Activated T-helper 17 cell treated with anti-CD3 and anti-CD28 coated beads, Interleukin-2, amount 50 U/mL, for 72 hours (primary cell): ENCODE results near the gene OR14A2. TPM values are rescaled to one million over a fixed set of nuclear protein-coding genes. Genes with fewer than 3 reads are reported as not detected.
"Not testable (repeated sequence)": the region's sequence is repeated elsewhere in the genome, so short reads cannot be mapped to it uniquely, and the experiment has no call there.

Experiments
- ATAC-seq: fragments of 150-1000 bp; cut with Tn5 transposase; replicated peaks from 2 replicates; pipeline ENCODE4 v1.10.0; 2021; ENCODE audit warnings: mild to moderate bottlenecking, moderate library complexity
- H3K27ac Mint-ChIP-seq: one replicate; pipeline ENCODE4 v1.8.0; 2022; ENCODE audit warnings: mixed read lengths
- H3K27me3 Mint-ChIP-seq: one replicate; pipeline ENCODE4 v1.8.0; 2022; ENCODE audit warnings: mixed read lengths
- H3K36me3 Mint-ChIP-seq: one replicate; pipeline ENCODE4 v1.8.0; 2022; ENCODE audit warnings: low read depth, mild to moderate bottlenecking, mixed read lengths
- H3K4me1 Mint-ChIP-seq: one replicate; pipeline ENCODE4 v1.8.0; 2022; ENCODE audit warnings: mixed read lengths
- H3K4me3 Mint-ChIP-seq: one replicate; pipeline ENCODE4 v1.8.0; 2022; ENCODE audit warnings: mild to moderate bottlenecking, mixed read lengths
- H3K9me3 Mint-ChIP-seq: one replicate; pipeline ENCODE4 v1.8.0; 2022; ENCODE audit warnings: mixed read lengths
- total RNA-seq, 2 donors: library from RNA; stranded (reverse); gene quantifications; one replicate each; pipeline ENCODE4 v1.2.3, GENCODE V29; 2022

The OR14A2 gene
- not detected for total RNA-seq

- Mint-ChIP-seq H3K36me3 (no peaks in the 10 kb centered on the region), H3K27me3 (no peaks in the 10 kb centered on the region), H3K27ac (no peak within 1 kb of the TSS), H3K4me3 (no peak within 1 kb of the TSS), H3K9me3 (peaks cover 7% of the 10 kb centered on the region), H3K4me1 (no peaks in the 10 kb centered on the region)
- ATAC-seq = no peak
Observed at GRCh38 chr1:247748041-247748440, at the start of gene OR14A2. TSS of gene OR14A2 (minus strand) at chr1:247748141.

- Mint-ChIP-seq H3K27me3 (peaks cover 6% of the 10 kb centered on the region), H3K4me1 (no peaks in the 10 kb centered on the region), H3K36me3 (no peaks in the 10 kb centered on the region), H3K4me3 (no peak overlapping the region), H3K27ac (no peak overlapping the region), H3K9me3 (no peaks in the 10 kb centered on the region)
- no peak for ATAC-seq
Observed at GRCh38 chr1:247797518-247797917, 49.6 kb upstream of the OR14A2 start.

DNA sequence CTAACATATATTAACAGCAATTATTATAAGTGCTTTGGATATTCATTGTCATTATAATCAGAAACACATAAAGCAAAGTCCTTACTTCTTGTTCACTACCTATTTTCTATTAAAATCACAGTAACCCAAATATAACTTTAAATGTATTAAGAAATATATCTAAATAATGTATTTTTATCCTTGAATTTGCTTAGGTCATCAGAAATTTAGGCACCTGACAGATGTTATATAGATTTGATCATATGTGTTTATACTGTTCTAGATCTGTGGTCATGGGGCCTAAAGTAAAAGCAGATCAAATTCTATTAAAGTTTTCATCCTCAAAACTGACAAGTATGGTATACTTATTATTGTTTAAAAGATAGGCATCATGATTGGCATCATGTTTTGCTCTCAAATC, 21.7 kb upstream of the OR14A2 start:
- H3K36me3 Mint-ChIP-seq = no peaks in the 10 kb centered on the region
- H3K4me3 Mint-ChIP-seq = no peak overlapping the region
- no peaks in the 10 kb centered on the region for H3K4me1 Mint-ChIP-seq
- H3K9me3 Mint-ChIP-seq = no peaks in the 10 kb centered on the region
- no peaks in the 10 kb centered on the region for H3K27me3 Mint-ChIP-seq
- ATAC-seq = no peak
- H3K27ac Mint-ChIP-seq = no peak overlapping the region

- Mint-ChIP-seq H3K4me1 (no peaks in the 10 kb centered on the region), H3K4me3 (no peak within 1 kb of the TSS), H3K9me3 (no peaks in the 10 kb centered on the region), H3K27me3 (no peaks in the 10 kb centered on the region), H3K27ac (no peak within 1 kb of the TSS), H3K36me3 (no peaks in the 10 kb centered on the region)
- ATAC-seq = no peak
Observed at GRCh38 chr1:247760456-247760855, 12.5 kb upstream of the OR14A2 start, which contains the start of gene OR1C1. TSS of gene OR1C1 (minus strand) at chr1:247760556. CDS start at chr1:247758406, 2,150 bp downstream.

- not testable (repeated sequence) for H3K4me3 Mint-ChIP-seq, H3K27me3 Mint-ChIP-seq, H3K4me1 Mint-ChIP-seq, H3K9me3 Mint-ChIP-seq, H3K27ac Mint-ChIP-seq, ATAC-seq, H3K36me3 Mint-ChIP-seq
Observed at GRCh38 chr1:247754311-247754710, 6.4 kb upstream of the OR14A2 start.

DNA sequence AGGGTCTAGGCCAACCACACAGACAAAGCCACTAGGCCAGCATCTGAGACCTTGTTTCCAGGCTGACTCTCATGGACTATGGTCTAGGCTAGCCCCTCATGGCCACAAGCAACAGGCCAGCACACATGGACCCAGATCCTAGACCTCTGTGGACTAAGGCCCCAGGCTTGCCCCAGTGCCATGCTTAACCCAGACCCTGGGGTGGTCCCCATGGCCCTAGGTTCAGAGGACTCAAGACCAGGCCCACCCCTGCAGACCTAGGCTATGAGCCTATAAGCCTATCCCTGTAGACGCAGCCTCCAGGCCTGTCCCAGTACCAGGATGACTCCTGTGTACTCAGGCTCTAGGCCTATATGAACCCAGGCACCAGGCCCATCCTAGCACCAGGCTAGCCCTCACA, 1.9 kb upstream of the OR14A2 start:
- no peaks in the 10 kb centered on the region for H3K27me3 Mint-ChIP-seq
- peaks cover 7% of the 10 kb centered on the region for H3K9me3 Mint-ChIP-seq
- H3K4me1 Mint-ChIP-seq = no peaks in the 10 kb centered on the region
- H3K27ac Mint-ChIP-seq = no peak overlapping the region
- ATAC-seq = no peak
- H3K36me3 Mint-ChIP-seq = no peaks in the 10 kb centered on the region
- no peak overlapping the region for H3K4me3 Mint-ChIP-seq

GRCh38 chr1:247747616-247748015, 325 bp downstream of the OR14A2 start:
- ATAC-seq = no peak
- H3K36me3 Mint-ChIP-seq = no peaks in the 10 kb centered on the region
- H3K27ac Mint-ChIP-seq = no peak overlapping the region
- H3K4me1 Mint-ChIP-seq = no peaks in the 10 kb centered on the region
- no peak overlapping the region for H3K4me3 Mint-ChIP-seq
- no peaks in the 10 kb centered on the region for H3K27me3 Mint-ChIP-seq
- peaks cover 7% of the 10 kb centered on the region for H3K9me3 Mint-ChIP-seq

DNA sequence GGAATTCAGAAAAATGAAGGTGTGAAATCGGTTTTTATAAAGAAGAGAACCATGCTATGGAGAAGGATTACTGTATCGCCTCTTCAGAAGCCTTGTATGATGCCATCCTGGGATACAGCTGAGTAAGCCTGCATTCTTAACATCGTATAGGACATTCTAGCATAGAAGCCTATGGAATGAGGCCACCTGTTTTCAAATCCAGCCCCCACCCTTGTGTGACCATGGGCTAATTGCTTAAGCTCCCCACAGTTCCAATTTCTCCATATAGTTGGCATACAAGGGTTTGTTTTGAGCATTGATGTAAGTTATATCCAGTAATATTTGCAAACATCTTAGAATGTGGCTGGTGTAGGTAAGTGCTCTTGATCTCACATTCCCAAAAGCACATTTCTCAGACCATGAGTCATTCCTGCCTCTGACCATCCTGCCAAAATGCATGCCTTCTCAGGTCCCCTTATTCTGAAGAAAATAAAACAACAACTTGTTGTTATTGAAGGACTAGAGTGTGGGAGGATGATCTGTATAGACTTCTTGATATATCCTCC, 1.5 kb downstream of the OR14A2 start:
- Mint-ChIP-seq H3K36me3 (no peaks in the 10 kb centered on the region), H3K27ac (no peak overlapping the region)

DNA sequence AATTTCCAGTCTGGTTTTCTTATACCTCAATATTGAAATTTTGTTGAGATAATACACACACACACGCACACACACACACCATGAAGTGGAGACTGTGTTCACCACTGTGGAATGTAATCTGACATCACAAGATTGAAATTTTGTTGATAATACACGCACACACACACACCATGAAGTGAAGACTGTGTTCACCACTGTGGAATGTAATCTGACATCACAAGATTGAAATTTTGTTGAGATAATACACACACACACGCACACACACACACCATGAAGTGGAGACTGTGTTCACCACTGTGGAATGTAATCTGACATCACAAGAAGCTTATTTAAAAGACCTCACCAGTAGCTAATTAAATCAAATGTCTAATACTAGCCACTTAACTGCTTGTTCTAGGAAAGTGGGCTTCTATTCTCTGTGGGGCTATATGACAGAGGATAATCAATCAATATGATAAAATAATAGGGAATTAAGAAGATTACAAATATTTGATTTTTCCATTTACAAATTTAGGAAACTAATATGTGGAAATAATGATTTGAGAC, 5.7 kb downstream of the OR14A2 start:
- not testable (repeated sequence) for H3K27ac Mint-ChIP-seq, H3K4me3 Mint-ChIP-seq, H3K27me3 Mint-ChIP-seq, H3K9me3 Mint-ChIP-seq, H3K36me3 Mint-ChIP-seq, ATAC-seq, H3K4me1 Mint-ChIP-seq

More for the DNA sequence above, 1.5 kb downstream of the OR14A2 start:
- Mint-ChIP-seq H3K4me3 (no peak overlapping the region), H3K4me1 (no peaks in the 10 kb centered on the region), H3K27me3 (no peaks in the 10 kb centered on the region), H3K9me3 (peaks cover 7% of the 10 kb centered on the region)
- ATAC-seq = no peak

GRCh38 chr1:247741756-247742155, 6.2 kb downstream of the OR14A2 start:
- H3K4me1 Mint-ChIP-seq = no peaks in the 10 kb centered on the region
- no peak overlapping the region for H3K27ac Mint-ChIP-seq
- peaks cover 4% of the 10 kb centered on the region for H3K27me3 Mint-ChIP-seq
- H3K9me3 Mint-ChIP-seq = no peaks in the 10 kb centered on the region
- no peaks in the 10 kb centered on the region for H3K36me3 Mint-ChIP-seq
- H3K4me3 Mint-ChIP-seq = no peak overlapping the region
- ATAC-seq = no peak

DNA sequence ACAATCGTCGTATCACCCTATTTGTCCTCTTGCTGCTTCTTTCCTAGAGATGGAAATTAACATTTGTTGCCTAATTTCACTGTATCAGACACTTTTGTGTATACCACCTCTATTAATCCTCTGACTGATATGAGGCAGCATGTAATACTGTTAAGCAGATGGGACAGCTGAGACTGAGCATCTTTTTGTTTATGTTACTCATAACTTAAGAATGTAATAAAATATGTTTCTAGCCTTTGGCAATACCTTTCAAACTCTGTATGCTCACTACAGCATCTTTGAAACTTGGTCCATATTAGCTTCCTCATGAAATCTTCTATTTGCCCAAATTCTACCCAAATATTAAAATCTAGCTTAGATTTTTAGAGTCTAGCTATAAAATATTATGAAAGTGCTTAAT, 7.2 kb downstream of the OR14A2 start:
- no peak for ATAC-seq
- H3K27me3 Mint-ChIP-seq = peaks cover 4% of the 10 kb centered on the region
- no peaks in the 10 kb centered on the region for H3K36me3 Mint-ChIP-seq
- no peaks in the 10 kb centered on the region for H3K9me3 Mint-ChIP-seq
- H3K27ac Mint-ChIP-seq = no peak overlapping the region
- H3K4me1 Mint-ChIP-seq = no peaks in the 10 kb centered on the region
- H3K4me3 Mint-ChIP-seq = no peak overlapping the region

DNA sequence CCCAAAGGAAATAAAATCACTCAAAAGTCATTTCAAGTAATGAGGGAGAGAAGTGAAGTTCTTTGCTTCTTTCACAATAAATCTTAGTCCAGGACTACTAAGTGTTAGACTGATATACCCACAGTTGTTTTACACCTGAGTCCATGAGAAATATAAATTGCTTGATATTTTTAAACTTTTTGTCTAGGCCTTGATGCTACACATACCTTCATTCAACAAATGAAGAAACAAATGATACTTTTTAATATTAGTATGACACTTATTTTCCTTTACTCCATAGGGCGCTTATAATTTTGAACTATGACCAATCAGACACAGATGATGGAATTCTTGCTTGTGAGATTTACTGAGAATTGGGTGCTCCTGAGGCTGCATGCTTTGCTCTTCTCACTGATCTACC, 9.6 kb downstream of the OR14A2 start, which contains the start of gene OR14K1:
TSS of gene OR14K1 (plus strand) at position 301 of the 400 bp plus-strand sequence. CDS start at position 301, 0 bp downstream.
- Mint-ChIP-seq H3K27me3 (peaks cover 7% of the 10 kb centered on the region), H3K4me1 (no peaks in the 10 kb centered on the region), H3K4me3 (no peak within 1 kb of the TSS), H3K27ac (no peak within 1 kb of the TSS), H3K9me3 (no peaks in the 10 kb centered on the region), H3K36me3 (no peaks in the 10 kb centered on the region)
- no peak for ATAC-seq

GRCh38 chr1:247721222-247721621, 26.7 kb downstream of the OR14A2 start:
- no peak overlapping the region for H3K4me3 Mint-ChIP-seq
- peaks cover 5% of the 10 kb centered on the region for H3K9me3 Mint-ChIP-seq
- no peaks in the 10 kb centered on the region for H3K36me3 Mint-ChIP-seq
- no peaks in the 10 kb centered on the region for H3K4me1 Mint-ChIP-seq
- peaks cover 4% of the 10 kb centered on the region for H3K27me3 Mint-ChIP-seq
- no peak for ATAC-seq
- H3K27ac Mint-ChIP-seq = no peak overlapping the region

DNA sequence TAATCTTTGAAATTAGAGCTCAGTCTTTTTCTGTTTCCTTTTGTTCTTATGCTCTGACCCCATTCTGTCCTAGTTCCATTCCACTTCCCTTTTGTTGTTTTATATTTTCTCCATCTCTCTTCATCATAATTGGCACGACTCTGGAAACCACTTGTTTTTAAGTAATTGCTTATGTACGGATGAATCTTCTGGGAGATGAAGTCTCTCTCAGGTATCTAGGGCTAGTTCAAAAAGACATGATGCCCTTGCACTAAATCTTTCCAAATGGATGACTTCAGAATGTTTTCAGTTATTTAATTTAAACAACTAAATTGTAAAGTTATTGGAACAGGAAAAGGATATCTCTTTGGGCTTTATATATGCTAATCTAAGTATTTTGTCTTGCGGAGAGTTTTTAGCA, 31.4 kb downstream of the OR14A2 start, which contains the start of gene OR6F1:
TSS of gene OR6F1 (minus strand) at position 101 of the 400 bp plus-strand sequence. CDS start 3,891 bp downstream, outside the sequence.
- no peak within 1 kb of the TSS for H3K27ac Mint-ChIP-seq
- H3K4me3 Mint-ChIP-seq = no peak within 1 kb of the TSS
- no peaks in the 10 kb centered on the region for H3K4me1 Mint-ChIP-seq
- ATAC-seq = no peak
- peaks cover 4% of the 10 kb centered on the region for H3K27me3 Mint-ChIP-seq
- peaks cover 7% of the 10 kb centered on the region for H3K9me3 Mint-ChIP-seq
- no peaks in the 10 kb centered on the region for H3K36me3 Mint-ChIP-seq

DNA sequence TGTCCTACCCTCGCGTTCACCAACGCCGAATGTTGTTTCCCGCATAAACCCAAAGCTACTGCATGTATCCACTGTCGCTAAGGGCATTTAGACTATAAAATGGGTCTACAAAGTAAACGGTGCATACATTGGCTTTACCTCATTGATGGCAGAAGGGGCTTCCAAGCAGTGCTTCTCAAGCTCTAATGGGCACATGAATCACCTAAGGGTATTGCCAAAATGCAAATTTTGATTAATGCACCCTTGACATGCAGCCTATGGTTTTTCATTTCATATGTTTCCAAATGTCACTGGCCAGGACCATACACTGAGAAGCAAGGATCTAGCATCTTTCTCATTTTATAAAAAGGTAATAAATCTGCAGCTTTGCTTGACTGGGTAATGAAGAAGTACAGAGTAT, 34.2 kb downstream of the OR14A2 start:
- Mint-ChIP-seq H3K36me3 (no peaks in the 10 kb centered on the region), H3K4me3 (no peak overlapping the region), H3K27ac (no peak overlapping the region), H3K27me3 (peaks cover 4% of the 10 kb centered on the region), H3K9me3 (peaks cover 7% of the 10 kb centered on the region), H3K4me1 (no peaks in the 10 kb centered on the region)
- ATAC-seq = no peak
